Prostate gland (tissue), 2 donors: ENCODE data around the gene RCOR1.

Experiments
- POLR2A ChIP-seq: fragments of 450-650 bp; IDR thresholded peaks from one replicate; pipeline ENCODE4 v1.6.1; 2016; ENCODE audit warnings: antibody characterized with exemption, mild to moderate bottlenecking
- POLR2AphosphoS5 ChIP-seq: sonication (generic); formaldehyde crosslinking; IDR thresholded peaks from one replicate; pipeline ENCODE4 v1.6.1; 2017; ENCODE audit warnings: antibody characterized with exemption
- TF ChIP-seq, protein P1 (sequence below), 4 experiments: fragments of 200-600 bp in 2 of 4; fragments of 450-650 bp in 2 of 4; sonication (generic) in 2 of 4; IDR thresholded peaks; 1 replicate in 3 of 4; 2 replicates in 1 of 4; pipeline ENCODE4 v1.5.1; 2016 to 2019; ENCODE audit warnings: antibody characterized with exemption in 4 of 4, mild to moderate bottlenecking in 2 of 4, moderate library complexity in 2 of 4

DNA sequence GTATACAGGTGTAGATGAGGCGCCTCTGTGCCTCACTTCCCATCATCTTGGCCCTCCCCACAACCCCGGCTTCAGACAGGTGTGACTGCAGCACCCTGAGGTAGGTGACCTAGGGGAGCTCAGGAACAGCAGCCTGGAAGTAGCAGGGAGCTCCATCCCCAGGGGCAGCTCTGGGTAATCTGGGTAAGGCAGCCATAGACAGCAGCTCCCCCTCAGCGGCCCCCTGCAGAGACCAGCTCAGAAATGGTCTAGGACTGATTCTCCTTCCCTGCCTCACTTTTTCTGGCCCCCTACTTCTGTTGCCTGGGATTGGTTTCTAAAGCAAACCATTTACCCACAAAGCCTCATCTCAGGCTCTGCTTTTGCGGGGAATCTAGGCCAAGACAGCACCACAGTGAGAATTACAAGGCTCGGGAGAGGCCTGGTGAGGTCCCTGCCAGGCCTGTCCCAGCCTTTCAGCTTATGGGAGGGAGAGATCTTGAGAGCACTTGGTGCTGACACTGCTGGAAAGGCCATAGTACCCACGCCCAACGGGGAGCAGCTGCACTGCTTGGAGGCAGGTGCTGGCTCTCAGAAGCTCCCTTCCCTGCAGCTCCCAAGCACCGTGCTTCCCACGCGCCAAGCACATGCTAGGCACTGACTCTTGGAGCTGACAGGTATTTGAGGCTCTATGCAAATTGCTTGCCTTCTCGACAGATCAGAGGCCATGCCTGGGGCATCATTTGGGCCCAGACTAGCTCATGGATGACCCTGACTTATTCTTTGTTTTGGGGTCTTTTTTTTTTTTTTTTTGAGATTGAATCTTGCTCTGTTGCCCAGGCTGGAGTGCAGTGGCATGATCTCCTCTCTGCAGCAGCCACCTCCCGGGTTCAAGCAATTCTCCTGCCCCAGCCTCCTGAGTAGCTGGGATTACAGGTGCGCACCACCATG is 139.7 kb downstream of the RCOR1 start:
- TF ChIP-seq, protein P1, sequence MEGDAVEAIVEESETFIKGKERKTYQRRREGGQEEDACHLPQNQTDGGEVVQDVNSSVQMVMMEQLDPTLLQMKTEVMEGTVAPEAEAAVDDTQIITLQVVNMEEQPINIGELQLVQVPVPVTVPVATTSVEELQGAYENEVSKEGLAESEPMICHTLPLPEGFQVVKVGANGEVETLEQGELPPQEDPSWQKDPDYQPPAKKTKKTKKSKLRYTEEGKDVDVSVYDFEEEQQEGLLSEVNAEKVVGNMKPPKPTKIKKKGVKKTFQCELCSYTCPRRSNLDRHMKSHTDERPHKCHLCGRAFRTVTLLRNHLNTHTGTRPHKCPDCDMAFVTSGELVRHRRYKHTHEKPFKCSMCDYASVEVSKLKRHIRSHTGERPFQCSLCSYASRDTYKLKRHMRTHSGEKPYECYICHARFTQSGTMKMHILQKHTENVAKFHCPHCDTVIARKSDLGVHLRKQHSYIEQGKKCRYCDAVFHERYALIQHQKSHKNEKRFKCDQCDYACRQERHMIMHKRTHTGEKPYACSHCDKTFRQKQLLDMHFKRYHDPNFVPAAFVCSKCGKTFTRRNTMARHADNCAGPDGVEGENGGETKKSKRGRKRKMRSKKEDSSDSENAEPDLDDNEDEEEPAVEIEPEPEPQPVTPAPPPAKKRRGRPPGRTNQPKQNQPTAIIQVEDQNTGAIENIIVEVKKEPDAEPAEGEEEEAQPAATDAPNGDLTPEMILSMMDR (IDR thresholded peaks at IDR 0.05): no peak
- no peak for TF ChIP-seq POLR2A
- TF ChIP-seq POLR2AphosphoS5: no peak
